ENCODE measurements around the gene SRRM5. TPM values are rescaled to one million over a fixed set of nuclear protein-coding genes. Genes with fewer than 3 reads are reported as not detected.

Gene SRRM5
- total RNA-seq, 1 experiment from 2014 or later = 0.62 TPM

GRCh38 chr19:43563816-43564457, 48.0 kb upstream of the SRRM5 start:
- peaks cover 16% of the 10 kb centered on the region for H3K36me3 ChIP-seq (ENCODE audit: insufficient read depth, low read length, poor library complexity, severe bottlenecking)
- intact Hi-C loops (cut with micrococcal nuclease; ENCODE audit: unreplicated experiment) = no loop called here
- no peak for DNase-seq (ENCODE audit: low spot score)
- no peaks in the 10 kb centered on the region for H3K27me3 ChIP-seq (replicated peaks; ENCODE audit: insufficient read depth, low read depth, low read length, poor library complexity)
- POLR2A ChIA-PET (ENCODE audit: low non-redundant PET) = no interaction called here
- no peak for TF ChIP-seq EZH2 (IDR thresholded peaks at IDR 0.05; ENCODE audit: borderline replicate concordance, low read depth, low read length, poor library complexity, severe bottlenecking)
- TF ChIP-seq CTCF (conservative IDR thresholded peaks at IDR 0.05; ENCODE audit: low read depth, low read length) = no peak
- no peaks in the 10 kb centered on the region for H3K9me3 ChIP-seq (ENCODE audit: low read depth, low read length, poor library complexity, severe bottlenecking)
- peak overlapping the region; percentile 86 for H3K27ac ChIP-seq (ENCODE audit: low read depth, low read length, poor library complexity, severe bottlenecking)
- no TSS peak for BruUV-seq (replicated peaks)
- CTCF ChIA-PET = no interaction called here
- peaks cover 40% of the 10 kb centered on the region for H3K4me1 ChIP-seq (ENCODE audit: insufficient read depth, low read length, poor library complexity, severe bottlenecking)
- H3K4me3 ChIP-seq (ENCODE audit: low read depth, low read length, poor library complexity, severe bottlenecking) = no peak overlapping the region

- peak overlapping the region; percentile 86 for H3K27ac ChIP-seq (ENCODE audit: low read depth, low read length, poor library complexity, severe bottlenecking)
- H3K9me3 ChIP-seq (ENCODE audit: low read depth, low read length, poor library complexity, severe bottlenecking) = no peaks in the 10 kb centered on the region
- no TSS peak for BruUV-seq (replicated peaks)
- no peak for TF ChIP-seq CTCF (conservative IDR thresholded peaks at IDR 0.05; ENCODE audit: low read depth, low read length)
- ChIA-PET POLR2A (ENCODE audit: low non-redundant PET) (no interaction called here), CTCF (interaction anchor here (0.9 to 1.2 kb wide), 2 partner anchors 9 to 30 kb away, joined by 3 to 9 read pairs; no protein-coding TSS in a partner anchor)
- intact Hi-C loops (cut with micrococcal nuclease; ENCODE audit: unreplicated experiment) = no loop called here
- H3K27me3 ChIP-seq (replicated peaks; ENCODE audit: insufficient read depth, low read depth, low read length, poor library complexity) = no peaks in the 10 kb centered on the region
- peaks cover 40% of the 10 kb centered on the region for H3K4me1 ChIP-seq (ENCODE audit: insufficient read depth, low read length, poor library complexity, severe bottlenecking)
- H3K36me3 ChIP-seq (ENCODE audit: insufficient read depth, low read length, poor library complexity, severe bottlenecking) = peaks cover 16% of the 10 kb centered on the region
- DNase-seq (ENCODE audit: low spot score) = peak; percentile 63
- no peak overlapping the region for H3K4me3 ChIP-seq (ENCODE audit: low read depth, low read length, poor library complexity, severe bottlenecking)
These were observed 47.1 kb upstream of the SRRM5 start for GRCh38 chr19:43564800-43565199.

GRCh38 chr19:43569657-43570056, 42.2 kb upstream of the SRRM5 start:
- BruUV-seq (replicated peaks) = no TSS peak
- H3K4me1 ChIP-seq (ENCODE audit: insufficient read depth, low read length, poor library complexity, severe bottlenecking) = peaks cover 18% of the 10 kb centered on the region
- no peaks in the 10 kb centered on the region for H3K9me3 ChIP-seq (ENCODE audit: low read depth, low read length, poor library complexity, severe bottlenecking)
- intact Hi-C loops (cut with micrococcal nuclease; ENCODE audit: unreplicated experiment) = no loop called here
- CTCF ChIA-PET = interaction anchor here (0.7 kb wide), 1 partner anchor 13 kb away, joined by 3 read pairs; no protein-coding TSS in a partner anchor
- no peak overlapping the region for H3K4me3 ChIP-seq (ENCODE audit: low read depth, low read length, poor library complexity, severe bottlenecking)
- POLR2A ChIA-PET (ENCODE audit: low non-redundant PET) = no interaction called here
- H3K27me3 ChIP-seq (replicated peaks; ENCODE audit: insufficient read depth, low read depth, low read length, poor library complexity) = no peaks in the 10 kb centered on the region
- H3K27ac ChIP-seq (ENCODE audit: low read depth, low read length, poor library complexity, severe bottlenecking) = no peak overlapping the region
- TF ChIP-seq CTCF (conservative IDR thresholded peaks at IDR 0.05; ENCODE audit: low read depth, low read length) = no peak
- TF ChIP-seq EZH2 (IDR thresholded peaks at IDR 0.05; ENCODE audit: borderline replicate concordance, low read depth, low read length, poor library complexity, severe bottlenecking) = no peak
- peaks cover 4% of the 10 kb centered on the region for H3K36me3 ChIP-seq (ENCODE audit: insufficient read depth, low read length, poor library complexity, severe bottlenecking)
- DNase-seq (ENCODE audit: low spot score) = no peak
